Omental fat pad (tissue), 4 donors: ENCODE data around the gene ARF4. TPM values are rescaled to one million over a fixed set of nuclear protein-coding genes. Genes with fewer than 3 reads are reported as not detected.

Source experiments
- ATAC-seq: fragments of 150-250 bp; one replicate; pipeline ENCODE4 v1.9.1; 2016; ENCODE audit warnings: mild to moderate bottlenecking, moderate library complexity; ENCODE audit not compliant: low FRiP score
- DNase-seq: peaks from one replicate; pipeline ENCODE4 v3.0.0-alpha.2; 2019; ENCODE audit warnings: low spot score
- CTCF ChIP-seq, 3 donors: fragments of 450-650 bp; IDR thresholded peaks; one replicate each; pipeline ENCODE4 v1.5.1; 2016 to 2017; ENCODE audit warnings: antibody characterized with exemption in 3 of 3, mild to moderate bottlenecking in 3 of 3, moderate library complexity in 2 of 3
- total RNA-seq, 4 donors: library from RNA; depleted of rRNA; stranded (reverse); fragments of >200 nt; gene quantifications; one replicate each; pipeline ENCODE4 v1.1.0, GENCODE V29; 2016

Gene ARF4
- total RNA-seq, 4 donors from 2014 or later: 92.4 to 209 (median 136) TPM

GRCh38 chr3:57598765-57599360, 1.7 kb upstream of the ARF4 start:
- no peak for DNase-seq
- TF ChIP-seq CTCF (IDR thresholded peaks at IDR 0.05): no peak
- ATAC-seq: no peak

GRCh38 chr3:57596495-57597126, 533 bp downstream of the ARF4 start:
- TF ChIP-seq CTCF (IDR thresholded peaks at IDR 0.05): no peak
- ATAC-seq (peak; percentile 36), DNase-seq (peak; percentile 48)

- no peak for DNase-seq
- no peak for TF ChIP-seq CTCF (IDR thresholded peaks at IDR 0.05)
- no peak for ATAC-seq
Measured at GRCh38 chr3:57594576-57594975, 2.6 kb downstream of the ARF4 start.

GRCh38 chr3:57594144-57594543, 3.0 kb downstream of the ARF4 start:
- DNase-seq: no peak

GRCh38 chr3:57592306-57592705, 4.8 kb downstream of the ARF4 start:
- ATAC-seq (no peak), DNase-seq (no peak)
- TF ChIP-seq CTCF (IDR thresholded peaks at IDR 0.05): no peak

More at GRCh38 chr3:57594144-57594543, 3.0 kb downstream of the ARF4 start:
- ATAC-seq: no peak
- TF ChIP-seq CTCF (IDR thresholded peaks at IDR 0.05): no peak

- TF ChIP-seq CTCF (IDR thresholded peaks at IDR 0.05): no peak
- DNase-seq (no peak), ATAC-seq (no peak)
Measured at GRCh38 chr3:57587905-57588304, 9.2 kb downstream of the ARF4 start.

- no peak for ATAC-seq
- no peak for TF ChIP-seq CTCF (IDR thresholded peaks at IDR 0.05)
- no peak for DNase-seq
Measured at GRCh38 chr3:57586778-57587177, 10.4 kb downstream of the ARF4 start.
